Activated naive CD4-positive, alpha-beta T cell treated with anti-CD3 and anti-CD28 coated beads, Interleukin-2, amount 10 ng/mL, durations not matched to agents 7 days and 5 days (primary cell): ENCODE measurements around the gene CASP10.

Experiments used
- CTCF ChIA-PET: fragments of 350-600 bp; sonication (Branson Sonifier 250); formaldehyde crosslinking; loops from one replicate; lab custom pipeline; 2021; ENCODE audit warnings: antibody characterized with exemption; lab: Charles Lee
- DNase-seq: peaks from one replicate; pipeline ENCODE4 v3.0.0-alpha.2; 2020
- H3K27ac Mint-ChIP-seq: one replicate; pipeline ENCODE4 v1.8.0; 2021; ENCODE audit warnings: mild to moderate bottlenecking, moderate library complexity, mixed read lengths
- H3K27me3 Mint-ChIP-seq: one replicate; pipeline ENCODE4 v1.8.0; 2021; ENCODE audit warnings: mild to moderate bottlenecking, mixed read lengths
- H3K36me3 Mint-ChIP-seq: one replicate; pipeline ENCODE4 v1.8.0; 2021; ENCODE audit warnings: mixed read lengths
- H3K4me1 Mint-ChIP-seq: one replicate; pipeline ENCODE4 v1.8.0; 2021; ENCODE audit warnings: mixed read lengths
- H3K4me3 Mint-ChIP-seq: one replicate; pipeline ENCODE4 v1.8.0; 2021; ENCODE audit warnings: mild to moderate bottlenecking, moderate library complexity, mixed read lengths
- H3K9me3 Mint-ChIP-seq: one replicate; pipeline ENCODE4 v1.8.0; 2021; ENCODE audit warnings: mixed read lengths

The CASP10 gene

GRCh38 chr2:201257381-201257955, 74.5 kb downstream of the CASP10 start:
- Mint-ChIP-seq H3K9me3 (no peaks in the 10 kb centered on the region), H3K36me3 (peaks cover 31% of the 10 kb centered on the region), H3K27me3 (no peaks in the 10 kb centered on the region), H3K4me3 (peak overlapping the region; percentile 77), H3K4me1 (peaks cover 78% of the 10 kb centered on the region), H3K27ac (peak overlapping the region; percentile 95)
- DNase-seq, result peak; percentile 68
- CTCF ChIA-PET, result interaction anchor here (1.1 to 3.9 kb wide), 2 partner anchors 20 to 106 kb away, joined by 4 to 18 read pairs; no protein-coding TSS in a partner anchor

GRCh38 chr2:201257956-201258665, 75.2 kb downstream of the CASP10 start:
- peak; percentile 99 for DNase-seq
- CTCF ChIA-PET, result interaction anchor here (0.7 to 3.9 kb wide), 2 partner anchors 21 to 75 kb away, joined by 3 to 18 read pairs; partner anchors contain the start of gene CASP10
- peaks cover 33% of the 10 kb centered on the region for H3K36me3 Mint-ChIP-seq
- peak overlapping the region; percentile 77 for H3K4me3 Mint-ChIP-seq
- H3K27me3 Mint-ChIP-seq, result no peaks in the 10 kb centered on the region
- H3K4me1 Mint-ChIP-seq, result peaks cover 78% of the 10 kb centered on the region
- peak overlapping the region; percentile 95 for H3K27ac Mint-ChIP-seq
- H3K9me3 Mint-ChIP-seq, result no peaks in the 10 kb centered on the region

DNA sequence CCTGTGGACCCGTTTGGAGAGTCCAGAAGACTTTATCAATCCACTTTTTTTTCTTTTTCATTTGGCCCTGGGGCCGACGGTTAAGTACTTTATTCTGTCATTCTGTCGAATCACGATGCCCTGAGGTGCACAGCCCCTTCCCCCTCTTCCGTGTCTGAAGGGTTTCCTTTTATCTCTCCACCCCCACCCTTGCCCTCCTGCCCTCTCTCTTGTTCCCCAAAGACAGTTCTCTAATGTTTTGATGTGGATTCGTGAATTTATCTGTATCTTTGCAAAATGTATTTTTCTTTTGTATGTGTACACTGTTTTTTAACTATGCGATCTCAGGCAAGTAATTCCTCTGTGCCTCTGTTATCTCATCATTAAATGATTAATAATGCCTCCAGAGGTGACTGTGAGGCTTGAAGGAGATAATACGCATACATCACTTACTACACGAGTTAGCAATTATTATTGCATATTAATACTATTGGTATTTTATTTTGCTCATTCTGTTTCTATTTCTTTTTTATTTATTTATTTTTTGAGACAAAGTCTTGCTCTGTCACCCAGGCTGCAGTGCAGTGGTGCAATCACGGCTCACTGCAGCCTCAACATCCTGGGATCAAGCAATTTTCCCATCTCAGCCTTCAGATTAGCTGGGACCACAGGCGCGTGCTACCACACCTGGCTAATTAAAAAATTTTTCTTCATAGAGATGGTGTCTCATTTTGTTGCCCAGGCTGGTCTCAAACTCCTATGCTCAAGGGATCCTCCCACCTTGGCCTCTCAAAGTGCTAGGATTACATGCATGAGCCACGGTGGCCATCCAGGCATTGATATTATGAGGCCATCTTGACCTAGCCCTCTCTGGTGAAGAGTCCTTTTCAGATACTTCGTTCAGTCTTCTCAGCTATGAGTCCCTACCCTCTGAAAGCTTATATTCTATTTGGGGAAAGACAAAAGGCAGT, 76.0 kb downstream of the CASP10 start:
- DNase-seq, result no peak
- no peaks in the 10 kb centered on the region for H3K27me3 Mint-ChIP-seq
- H3K4me1 Mint-ChIP-seq, result peaks cover 79% of the 10 kb centered on the region
- H3K27ac Mint-ChIP-seq, result peak overlapping the region; percentile 95
- peak overlapping the region; percentile 77 for H3K4me3 Mint-ChIP-seq
- no peaks in the 10 kb centered on the region for H3K9me3 Mint-ChIP-seq
- peaks cover 32% of the 10 kb centered on the region for H3K36me3 Mint-ChIP-seq
- CTCF ChIA-PET, result interaction anchor here (0.5 to 7.5 kb wide), 7 partner anchors 11 to 641 kb away, joined by 3 to 57 read pairs (median 3); partner anchors contain the start of gene CASP10

GRCh38 chr2:201260302-201260800, 77.4 kb downstream of the CASP10 start, which contains the start of gene CASP8:
CASP8 (plus strand) TSS chr2:201260536; CDS start chr2:201266487, 5,951 bp downstream.
- CTCF ChIA-PET, result interaction anchor here (1.3 to 7.5 kb wide), 6 partner anchors 9 to 139 kb away, joined by 3 to 57 read pairs (median 5); partner anchors contain the start of gene CASP10
- no peaks in the 10 kb centered on the region for H3K9me3 Mint-ChIP-seq
- peak within 1 kb of the TSS; percentile 93 for H3K4me3 Mint-ChIP-seq
- H3K4me1 Mint-ChIP-seq, result peaks cover 79% of the 10 kb centered on the region
- H3K27me3 Mint-ChIP-seq, result no peaks in the 10 kb centered on the region
- peak; percentile 79 for DNase-seq
- peaks cover 28% of the 10 kb centered on the region for H3K36me3 Mint-ChIP-seq
- peak within 1 kb of the TSS; percentile 96 for H3K27ac Mint-ChIP-seq

- Mint-ChIP-seq H3K4me1 (peaks cover 81% of the 10 kb centered on the region), H3K27ac (peak overlapping the region; percentile 96), H3K27me3 (no peaks in the 10 kb centered on the region), H3K4me3 (peak overlapping the region; percentile 93), H3K9me3 (no peaks in the 10 kb centered on the region), H3K36me3 (peaks cover 36% of the 10 kb centered on the region)
- CTCF ChIA-PET, result interaction anchor here (0.7 to 7.5 kb wide), 10 partner anchors 13 to 141 kb away, joined by 3 to 57 read pairs (median 5); partner anchors contain the start of gene CASP10
- DNase-seq, result peak; percentile 83
Measured at GRCh38 chr2:201261471-201261870, 78.5 kb downstream of the CASP10 start.

- peak overlapping the region; percentile 96 for H3K27ac Mint-ChIP-seq
- H3K9me3 Mint-ChIP-seq, result no peaks in the 10 kb centered on the region
- no peaks in the 10 kb centered on the region for H3K27me3 Mint-ChIP-seq
- DNase-seq, result no peak
- H3K4me1 Mint-ChIP-seq, result peaks cover 81% of the 10 kb centered on the region
- CTCF ChIA-PET, result interaction anchor here (0.7 to 7.5 kb wide), 12 partner anchors 9 to 374 kb away, joined by 3 to 57 read pairs (median 4); partner anchors contain the start of gene CASP10
- peaks cover 39% of the 10 kb centered on the region for H3K36me3 Mint-ChIP-seq
- peak overlapping the region; percentile 93 for H3K4me3 Mint-ChIP-seq
Measured at GRCh38 chr2:201261906-201262305, 79.0 kb downstream of the CASP10 start.

- H3K9me3 Mint-ChIP-seq, result no peaks in the 10 kb centered on the region
- H3K36me3 Mint-ChIP-seq, result peaks cover 46% of the 10 kb centered on the region
- CTCF ChIA-PET, result interaction anchor here (0.8 to 7.5 kb wide), 8 partner anchors 10 to 373 kb away, joined by 3 to 57 read pairs (median 4); partner anchors contain the start of gene CASP10
- peak overlapping the region; percentile 82 for H3K4me3 Mint-ChIP-seq
- H3K4me1 Mint-ChIP-seq, result peaks cover 80% of the 10 kb centered on the region
- H3K27me3 Mint-ChIP-seq, result no peaks in the 10 kb centered on the region
- peak; percentile 31 for DNase-seq
- peak overlapping the region; percentile 91 for H3K27ac Mint-ChIP-seq
Measured at GRCh38 chr2:201262718-201263117, 79.8 kb downstream of the CASP10 start.

DNA sequence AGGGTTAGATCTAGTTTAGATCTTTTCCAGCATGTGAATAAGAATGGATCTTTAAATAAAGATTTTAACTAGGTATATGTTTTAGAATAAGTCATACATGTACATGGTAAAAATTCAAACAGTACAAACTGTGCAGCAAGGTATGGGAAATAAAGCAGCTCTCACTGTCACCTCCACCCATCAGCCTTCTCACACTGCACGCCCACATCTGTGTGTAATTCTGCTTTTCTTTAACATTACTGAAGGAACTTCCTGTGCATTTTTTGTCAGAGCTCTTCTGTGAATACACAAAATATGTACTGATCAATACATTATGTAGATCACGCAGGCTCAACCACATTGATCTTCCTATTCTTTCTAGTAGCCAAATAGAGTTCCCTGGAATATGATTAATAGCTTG, 80.8 kb downstream of the CASP10 start:
- H3K27ac Mint-ChIP-seq, result peak overlapping the region; percentile 91
- peak; percentile 36 for DNase-seq
- CTCF ChIA-PET, result interaction anchor here (0.8 to 7.5 kb wide), 5 partner anchors 9 to 100 kb away, joined by 3 to 57 read pairs (median 4); no protein-coding TSS in a partner anchor

DNA sequence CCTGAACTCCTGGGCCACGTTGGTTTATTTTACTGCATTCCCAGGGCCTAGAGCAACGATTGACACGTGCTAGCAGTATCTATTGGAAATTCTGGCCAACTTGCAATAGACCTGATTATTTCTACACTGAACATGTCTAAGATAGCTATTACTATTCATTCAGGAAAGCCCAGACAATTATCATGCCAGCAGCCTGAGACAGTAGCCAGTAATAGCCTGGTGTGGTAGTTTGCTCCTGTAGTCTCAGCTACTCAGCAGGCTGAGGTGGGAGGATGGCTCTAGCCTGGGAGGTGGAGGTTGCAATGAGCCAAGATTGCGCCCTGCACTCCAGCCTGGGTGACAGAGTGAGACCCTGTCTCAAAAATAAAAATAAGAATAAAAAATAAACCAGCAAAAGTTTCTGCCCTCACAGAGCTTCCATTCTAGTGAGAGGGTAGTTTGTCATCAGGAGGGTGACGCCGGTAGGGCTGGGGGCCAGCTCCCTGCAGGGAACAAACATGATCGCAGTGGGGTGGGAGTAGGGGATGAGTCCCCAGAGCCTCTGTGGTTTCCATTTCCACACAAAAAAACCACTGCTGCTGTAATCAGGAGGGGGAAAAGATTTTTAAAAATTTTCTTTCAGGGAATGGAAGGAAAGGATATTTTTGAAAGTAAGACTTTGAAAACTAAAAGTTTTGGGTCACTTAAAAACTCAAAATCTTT, 81.7 kb downstream of the CASP10 start:
- Mint-ChIP-seq H3K9me3 (no peaks in the 10 kb centered on the region), H3K27ac (peak overlapping the region; percentile 91), H3K27me3 (no peaks in the 10 kb centered on the region), H3K4me1 (peaks cover 76% of the 10 kb centered on the region), H3K4me3 (peak overlapping the region; percentile 82), H3K36me3 (peaks cover 60% of the 10 kb centered on the region)
- DNase-seq, result no peak
- CTCF ChIA-PET, result interaction anchor here (0.8 to 7.5 kb wide), 6 partner anchors 10 to 99 kb away, joined by 3 to 57 read pairs (median 4); no protein-coding TSS in a partner anchor

More for the DNA sequence above, 80.8 kb downstream of the CASP10 start:
- peaks cover 76% of the 10 kb centered on the region for H3K4me1 Mint-ChIP-seq
- H3K4me3 Mint-ChIP-seq, result peak overlapping the region; percentile 82
- H3K27me3 Mint-ChIP-seq, result no peaks in the 10 kb centered on the region
- peaks cover 52% of the 10 kb centered on the region for H3K36me3 Mint-ChIP-seq
- H3K9me3 Mint-ChIP-seq, result no peaks in the 10 kb centered on the region

DNA sequence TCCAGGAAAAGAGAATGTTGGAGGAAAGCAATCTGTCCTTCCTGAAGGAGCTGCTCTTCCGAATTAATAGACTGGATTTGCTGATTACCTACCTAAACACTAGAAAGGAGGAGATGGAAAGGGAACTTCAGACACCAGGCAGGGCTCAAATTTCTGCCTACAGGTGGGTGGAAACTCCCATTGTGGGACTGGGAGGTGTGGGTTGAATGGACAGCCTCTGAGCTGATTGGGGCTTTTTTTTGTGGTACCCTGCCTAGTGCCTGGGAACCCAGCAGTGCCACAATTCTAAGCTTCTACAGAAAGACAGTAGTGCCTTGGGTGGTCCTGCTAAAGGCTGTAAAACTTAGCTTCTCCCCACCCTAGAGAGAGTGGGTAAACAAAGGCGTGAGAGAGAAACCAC, 83.7 kb downstream of the CASP10 start:
- Mint-ChIP-seq H3K4me1 (peaks cover 80% of the 10 kb centered on the region), H3K4me3 (no peak overlapping the region), H3K9me3 (no peaks in the 10 kb centered on the region), H3K36me3 (peaks cover 70% of the 10 kb centered on the region), H3K27ac (no peak overlapping the region), H3K27me3 (no peaks in the 10 kb centered on the region)
- CTCF ChIA-PET, result interaction anchor here (1.0 to 1.9 kb wide), 3 partner anchors 11 to 98 kb away, joined by 3 to 6 read pairs (median 3); no protein-coding TSS in a partner anchor
- DNase-seq, result no peak

DNA sequence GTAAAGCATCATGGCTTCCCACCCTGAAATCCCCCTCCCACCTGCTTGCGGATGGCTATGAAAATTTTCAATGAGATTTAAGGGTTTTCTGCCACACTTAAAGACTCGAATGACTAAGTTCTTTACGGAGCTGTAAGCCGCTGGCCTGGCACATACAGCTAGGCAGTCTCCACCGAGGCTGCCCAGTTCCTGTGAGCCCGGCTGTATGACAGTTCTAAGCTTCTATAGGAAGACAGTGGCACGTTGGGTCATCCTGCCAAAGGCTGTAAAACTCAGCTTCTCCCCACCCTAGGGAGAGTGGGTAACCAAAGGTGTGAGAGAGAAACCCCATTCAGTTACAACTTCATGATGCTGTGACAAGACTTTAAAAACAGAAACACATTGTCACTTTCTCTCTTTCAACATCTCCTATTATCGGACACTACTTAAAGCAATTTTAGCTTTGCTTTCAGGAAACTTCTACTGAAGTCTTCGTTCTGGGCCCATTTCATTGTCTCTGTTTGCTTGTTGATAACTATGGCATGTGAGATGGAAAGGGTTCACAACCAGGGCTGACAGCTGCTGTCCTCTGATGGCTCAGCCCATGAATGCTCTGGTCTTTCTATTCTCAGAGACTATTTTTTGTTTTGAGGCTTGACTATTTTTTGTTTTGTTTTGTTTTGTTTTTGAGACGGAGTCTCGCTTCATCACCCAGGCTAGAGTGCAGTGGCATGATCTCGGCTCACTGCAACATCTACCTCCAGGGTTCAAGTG, 84.5 kb downstream of the CASP10 start:
- no peak overlapping the region for H3K4me3 Mint-ChIP-seq
- H3K27me3 Mint-ChIP-seq, result no peaks in the 10 kb centered on the region
- no peak for DNase-seq
- no peak overlapping the region for H3K27ac Mint-ChIP-seq
- no peaks in the 10 kb centered on the region for H3K9me3 Mint-ChIP-seq
- H3K36me3 Mint-ChIP-seq, result peaks cover 71% of the 10 kb centered on the region
- CTCF ChIA-PET, result interaction anchor here (1.0 to 1.9 kb wide), 3 partner anchors 12 to 97 kb away, joined by 3 to 6 read pairs (median 3); no protein-coding TSS in a partner anchor
- peaks cover 84% of the 10 kb centered on the region for H3K4me1 Mint-ChIP-seq

GRCh38 chr2:201269764-201270163, 86.8 kb downstream of the CASP10 start:
- H3K27ac Mint-ChIP-seq, result no peak overlapping the region
- H3K9me3 Mint-ChIP-seq, result no peaks in the 10 kb centered on the region
- no peaks in the 10 kb centered on the region for H3K27me3 Mint-ChIP-seq
- DNase-seq, result no peak
- peaks cover 79% of the 10 kb centered on the region for H3K4me1 Mint-ChIP-seq
- no peak overlapping the region for H3K4me3 Mint-ChIP-seq
- peaks cover 81% of the 10 kb centered on the region for H3K36me3 Mint-ChIP-seq
- CTCF ChIA-PET, result interaction anchor here (1.2 kb wide), 2 partner anchors 10 to 94 kb away, joined by 3 to 6 read pairs; partner anchors contain the start of gene CASP8
